Coronary artery (tissue), 2 donors: Measurements from ENCODE around the gene ERBB2.

Experiments used
- DNase-seq: peaks from one replicate; pipeline ENCODE4 v3.0.0-alpha.2; 2017; ENCODE audit warnings: low spot score
- H3K27ac ChIP-seq, 2 donors: fragments of 200-600 bp; sonication (generic); one replicate each; pipeline ENCODE4 v1.5.1; 2016 to 2019
- H3K4me3 ChIP-seq: fragments of 200-600 bp; sonication (generic); 2 replicates; pipeline ENCODE4 v1.5.1; 2016; ENCODE audit warnings: mild to moderate bottlenecking, moderate library complexity
- CTCF ChIP-seq: fragments of 200-600 bp; sonication (generic); IDR thresholded peaks from one replicate; pipeline ENCODE4 v1.5.1; 2019; ENCODE audit warnings: antibody characterized with exemption

ERBB2 gene

DNA sequence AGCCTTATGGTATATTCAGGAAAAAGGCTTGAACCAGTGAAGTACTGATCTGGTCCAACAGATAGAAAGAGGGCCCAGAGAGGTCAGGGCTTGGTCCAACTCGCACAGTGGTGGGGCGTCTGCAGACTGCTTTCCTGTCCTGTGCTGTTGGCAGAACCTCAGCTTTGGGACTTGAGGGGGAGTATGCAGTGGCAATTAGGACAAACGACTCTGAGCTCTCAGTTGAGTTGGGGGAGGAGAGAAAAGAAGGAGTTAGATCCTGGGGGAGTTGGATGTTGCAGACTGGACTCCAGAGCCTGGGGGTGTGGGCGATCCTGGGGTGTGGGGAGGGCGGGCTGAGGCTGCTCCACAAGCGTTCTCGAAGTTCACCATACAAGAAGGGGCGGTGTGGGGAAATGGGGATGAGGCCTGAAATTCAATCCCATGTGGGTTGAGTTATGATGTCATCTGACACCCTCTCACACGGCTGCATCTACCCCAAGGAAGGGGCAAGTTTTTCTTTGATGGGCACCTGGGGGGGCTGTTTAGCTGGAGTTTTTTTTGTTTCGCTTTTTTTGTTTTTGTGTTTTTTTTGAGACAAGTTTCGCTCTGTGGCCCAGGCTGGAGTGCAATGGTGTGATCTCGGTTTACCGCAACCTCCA is 52.5 kb downstream of the ERBB2 start:
- Histone ChIP-seq H3K27ac (no peak overlapping the region), H3K4me3 (no peak overlapping the region)
- TF ChIP-seq CTCF: no peak
- peak; percentile 66 for DNase-seq

- H3K4me3 ChIP-seq: peak overlapping the region; percentile 96
- peak overlapping the region; percentile 71 to 99 for H3K27ac ChIP-seq
- peak; percentile 77 for DNase-seq
- no peak for TF ChIP-seq CTCF
These were observed 53.8 kb downstream of the ERBB2 start for GRCh38 chr17:39753514-39754160.

DNA sequence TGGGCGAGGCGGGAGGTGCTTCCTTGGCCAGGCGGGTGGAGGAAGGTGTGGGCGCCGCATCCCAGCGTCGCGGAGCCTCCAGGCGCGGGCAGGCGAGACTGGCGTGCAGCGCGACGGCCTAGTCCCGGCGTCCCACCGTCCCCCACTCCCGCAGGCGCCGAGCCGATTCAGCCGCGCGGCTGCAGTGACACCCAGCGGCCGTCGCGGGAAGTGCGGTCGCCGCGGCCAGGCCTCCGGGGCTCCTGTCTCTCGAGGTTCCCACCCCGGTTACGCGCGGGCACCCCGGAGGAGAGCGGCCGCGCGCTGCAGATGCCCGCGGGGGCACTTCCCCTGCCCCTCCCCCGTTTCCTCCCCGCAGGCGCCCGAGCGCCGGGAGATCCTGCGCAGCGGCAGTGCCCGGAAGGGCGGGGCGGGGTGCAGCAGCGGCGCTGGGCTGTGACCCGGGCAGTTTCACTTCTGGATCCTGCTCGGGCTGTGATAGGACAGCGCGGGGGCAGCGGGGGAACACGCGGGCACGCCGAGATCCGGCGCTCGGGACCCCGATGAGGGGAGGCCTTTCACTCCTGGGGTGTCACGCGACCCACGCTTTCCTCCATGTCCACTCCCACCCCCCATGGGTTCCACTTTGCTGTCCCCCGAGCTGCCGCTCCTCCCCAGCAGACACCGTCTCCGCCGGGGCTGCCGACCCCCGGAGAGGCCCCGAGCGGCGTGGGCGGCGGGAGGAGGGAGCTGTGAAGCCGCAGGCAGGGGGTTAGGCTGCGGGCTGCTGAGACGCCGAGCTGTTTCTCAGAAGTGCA is 54.5 kb downstream of the ERBB2 start:
- H3K4me3 ChIP-seq: peak overlapping the region; percentile 96
- peak overlapping the region; percentile 71 to 99 for H3K27ac ChIP-seq
- peak; percentile 93 for DNase-seq
- peak; percentile 99 for TF ChIP-seq CTCF

GRCh38 chr17:39754958-39755553 is 55.2 kb downstream of the ERBB2 start:
- no peak for TF ChIP-seq CTCF
- DNase-seq: peak; percentile 76
- peak overlapping the region; percentile 71 to 99 for H3K27ac ChIP-seq
- peak overlapping the region; percentile 96 for H3K4me3 ChIP-seq

- no peak for TF ChIP-seq CTCF
- no peak overlapping the region for H3K4me3 ChIP-seq
- peak overlapping the region in 1 of 2 donors; percentile 99 for H3K27ac ChIP-seq
- peak; percentile 72 for DNase-seq
These were observed 55.9 kb downstream of the ERBB2 start for GRCh38 chr17:39755554-39756379.

- no peak overlapping the region for H3K27ac ChIP-seq
- peak; percentile 24 for DNase-seq
- no peak for TF ChIP-seq CTCF
- H3K4me3 ChIP-seq: no peak overlapping the region
These were observed 56.7 kb downstream of the ERBB2 start for GRCh38 chr17:39756380-39757079.
